GM19328 (cell line): Measurements from ENCODE around the gene NOG.

ENCODE experiments used
- ATAC-seq: cut with Tn5 transposase; IDR thresholded peaks from one replicate; pipeline ENCODE4 v1.9.1; 2021; ENCODE audit warnings: mild to moderate bottlenecking, moderate library complexity; ENCODE audit not compliant: unreplicated experiment

The NOG gene

GRCh38 chr17:56593646-56594319 is at the start of gene NOG:
NOG (plus strand) TSS chr17:56593699; CDS start chr17:56594224, 525 bp downstream.
- no peak for ATAC-seq

- no peak for ATAC-seq
Measured at GRCh38 chr17:56545106-56545505, 48.4 kb upstream of the NOG start.

- no peak for ATAC-seq
Measured at GRCh38 chr17:56545930-56546329, 47.6 kb upstream of the NOG start.

- no peak for ATAC-seq
Measured at GRCh38 chr17:56548661-56549060, 44.8 kb upstream of the NOG start.

GRCh38 chr17:56549501-56549900 is 44.0 kb upstream of the NOG start:
- ATAC-seq, result no peak

- no peak for ATAC-seq
Measured at GRCh38 chr17:56557682-56558081, 35.8 kb upstream of the NOG start.

GRCh38 chr17:56558088-56558487 is 35.4 kb upstream of the NOG start:
- ATAC-seq, result no peak

GRCh38 chr17:56570199-56570598 is 23.3 kb upstream of the NOG start:
- no peak for ATAC-seq

- ATAC-seq, result no peak
Measured at GRCh38 chr17:56571456-56571855, 22.0 kb upstream of the NOG start.

GRCh38 chr17:56577190-56577842 is 16.2 kb upstream of the NOG start:
- ATAC-seq, result no peak

GRCh38 chr17:56577843-56578204 is 15.7 kb upstream of the NOG start:
- no peak for ATAC-seq

GRCh38 chr17:56581635-56582627 is 11.6 kb upstream of the NOG start:
- ATAC-seq, result no peak

GRCh38 chr17:56583772-56584171 is 9.7 kb upstream of the NOG start:
- ATAC-seq, result no peak

GRCh38 chr17:56587298-56587697 is 6.2 kb upstream of the NOG start:
- ATAC-seq, result no peak

- ATAC-seq, result peak; percentile 68
Measured at GRCh38 chr17:56592487-56593085, 913 bp upstream of the NOG start.

GRCh38 chr17:56593086-56593645 is 333 bp upstream of the NOG start:
- ATAC-seq, result no peak

- ATAC-seq, result no peak
Measured at GRCh38 chr17:56594320-56595107, 1.0 kb downstream of the NOG start.

GRCh38 chr17:56595108-56595418 is 1.6 kb downstream of the NOG start:
- ATAC-seq, result no peak

GRCh38 chr17:56595831-56596690 is 2.6 kb downstream of the NOG start:
- ATAC-seq, result no peak
